Stimulated activated CD4-positive, alpha-beta T cell treated with anti-CD3 and anti-CD28 coated beads, Interleukin-15, amount 100 ng/mL, for 1 hour (primary cell): ENCODE measurements around the gene RNFT2.
"Not testable (repeated sequence)": the region's sequence is repeated elsewhere in the genome, so short reads cannot be mapped to it uniquely, and the experiment has no call there.

Experiments
- DNase-seq, 2 donors: peaks; one replicate each; pipeline ENCODE4 v3.0.0-alpha.2; 2020; ENCODE audit warnings: low read depth in 1 of 2, low spot score in 1 of 2

RNFT2 gene

DNA sequence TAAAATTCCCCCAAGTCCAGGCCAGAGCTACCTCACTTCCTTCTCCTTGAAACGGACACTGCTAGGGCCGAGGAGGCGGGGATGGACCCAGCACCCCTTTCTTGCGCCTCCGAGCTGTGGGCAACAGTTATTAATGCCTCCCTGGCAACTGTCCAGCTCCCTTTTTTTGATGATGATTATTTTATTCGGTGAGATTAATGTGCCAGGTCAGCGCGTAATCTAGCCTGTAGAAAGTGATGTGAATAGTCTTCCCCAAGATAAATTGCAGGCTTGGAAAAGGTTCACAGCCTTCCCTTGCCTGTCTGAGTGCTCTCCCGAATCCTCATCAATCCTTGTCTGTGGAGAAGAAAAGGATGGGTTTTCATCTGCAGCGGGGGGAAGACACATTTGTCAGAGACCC, 54.3 kb downstream of the RNFT2 start:
- no peak for DNase-seq

DNA sequence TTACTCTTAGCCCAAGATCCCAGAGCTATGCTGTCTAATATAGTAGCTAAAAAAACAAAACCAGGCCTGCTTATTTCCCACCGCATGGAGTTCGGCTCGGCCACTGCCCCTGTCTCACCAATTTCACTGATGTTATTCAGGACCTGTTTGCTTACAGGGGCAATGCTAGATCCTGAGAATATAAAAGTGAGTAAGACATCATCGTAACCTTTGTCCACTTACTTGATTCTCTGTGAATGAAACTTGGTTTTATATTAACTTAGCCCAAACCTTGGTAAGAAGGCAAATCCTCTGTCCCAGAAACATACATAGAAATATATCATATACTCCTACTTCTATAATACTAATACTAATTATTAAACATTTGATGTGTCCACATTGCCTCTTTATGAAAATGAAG, 56.6 kb downstream of the RNFT2 start:
- DNase-seq, result no peak

GRCh38 chr12:116797885-116798284, 59.8 kb downstream of the RNFT2 start:
- no peak for DNase-seq

DNA sequence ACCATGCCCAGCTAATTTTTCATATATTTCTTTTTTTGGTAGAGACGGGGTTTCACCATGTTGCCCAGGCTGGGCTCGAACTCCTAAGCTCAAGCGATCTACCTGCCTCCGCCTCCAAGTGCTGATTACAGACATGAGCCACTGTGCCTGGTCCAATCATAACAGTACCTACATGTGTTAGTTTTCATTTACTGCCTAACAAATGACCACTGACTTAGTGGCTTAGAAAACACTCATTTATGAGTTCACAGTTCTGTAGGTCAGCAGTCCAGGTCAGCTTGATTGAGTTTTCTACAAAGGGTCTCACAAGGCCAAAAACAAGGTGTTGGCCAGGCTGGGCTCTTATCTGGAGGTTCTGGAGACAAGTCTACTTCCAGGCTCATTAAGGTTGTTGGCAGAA, 60.6 kb downstream of the RNFT2 start:
- no peak for DNase-seq

DNA sequence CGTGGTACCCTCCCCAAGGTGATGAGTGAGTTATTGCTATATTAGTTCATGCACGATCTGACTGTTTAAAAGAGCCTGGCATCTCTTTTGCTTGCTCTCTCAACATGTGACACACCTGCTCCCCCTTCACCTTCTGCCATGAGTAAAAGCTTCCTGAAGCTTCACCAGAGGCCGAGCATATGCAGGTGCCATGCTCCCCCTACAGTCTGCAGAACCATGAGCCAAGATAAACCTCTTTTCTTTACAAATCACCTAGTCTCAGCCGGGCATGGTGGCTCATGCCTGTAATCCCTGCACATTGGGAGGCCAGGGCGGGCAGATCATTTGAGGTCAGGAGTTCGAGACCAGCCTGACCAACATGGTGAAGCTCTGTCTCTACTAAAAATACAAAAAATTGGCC, 61.8 kb downstream of the RNFT2 start:
- DNase-seq, result no peak

GRCh38 chr12:116800918-116801317, 62.8 kb downstream of the RNFT2 start:
- no peak for DNase-seq

GRCh38 chr12:116802018-116802417, 63.9 kb downstream of the RNFT2 start:
- DNase-seq, result no peak

DNA sequence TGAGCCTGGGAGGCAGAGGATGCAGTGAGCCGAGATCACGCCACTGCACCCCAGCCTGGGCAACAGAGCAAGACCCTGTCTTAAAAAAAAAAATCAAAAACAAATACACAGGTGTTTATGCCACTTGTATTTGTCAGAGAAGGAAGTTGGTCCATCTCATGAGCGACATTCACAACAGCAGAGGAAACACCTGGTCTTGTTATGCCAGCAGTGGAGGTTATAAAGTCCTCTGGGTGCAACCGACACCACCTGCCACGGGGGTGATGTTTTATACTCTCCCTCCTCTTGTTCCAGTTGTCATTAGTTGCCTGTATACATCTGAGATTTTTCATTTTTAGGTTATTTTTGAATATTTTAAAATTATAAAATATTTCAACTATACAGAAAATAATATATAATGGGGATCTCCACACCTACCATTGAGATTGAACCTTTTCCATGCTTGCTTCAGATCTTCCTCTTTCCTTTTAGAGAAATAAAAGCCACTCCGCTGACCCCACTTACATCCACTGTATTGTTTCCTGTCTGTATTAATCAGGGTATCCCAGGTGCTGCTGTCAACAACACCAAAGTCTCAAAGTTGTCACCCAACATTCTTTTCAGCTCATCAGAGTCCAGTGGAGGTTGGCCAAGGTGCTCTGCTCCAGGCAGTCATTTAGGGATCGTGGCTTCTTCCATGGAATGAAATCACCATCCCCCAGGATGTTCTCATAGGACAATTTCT, 65.1 kb downstream of the RNFT2 start:
- DNase-seq, result no peak

- DNase-seq, result no peak
Observed at GRCh38 chr12:116804051-116804450, 65.9 kb downstream of the RNFT2 start.

GRCh38 chr12:116806845-116807440, 68.8 kb downstream of the RNFT2 start:
- no peak for DNase-seq

GRCh38 chr12:116807546-116807945, 69.4 kb downstream of the RNFT2 start:
- DNase-seq, result no peak

DNA sequence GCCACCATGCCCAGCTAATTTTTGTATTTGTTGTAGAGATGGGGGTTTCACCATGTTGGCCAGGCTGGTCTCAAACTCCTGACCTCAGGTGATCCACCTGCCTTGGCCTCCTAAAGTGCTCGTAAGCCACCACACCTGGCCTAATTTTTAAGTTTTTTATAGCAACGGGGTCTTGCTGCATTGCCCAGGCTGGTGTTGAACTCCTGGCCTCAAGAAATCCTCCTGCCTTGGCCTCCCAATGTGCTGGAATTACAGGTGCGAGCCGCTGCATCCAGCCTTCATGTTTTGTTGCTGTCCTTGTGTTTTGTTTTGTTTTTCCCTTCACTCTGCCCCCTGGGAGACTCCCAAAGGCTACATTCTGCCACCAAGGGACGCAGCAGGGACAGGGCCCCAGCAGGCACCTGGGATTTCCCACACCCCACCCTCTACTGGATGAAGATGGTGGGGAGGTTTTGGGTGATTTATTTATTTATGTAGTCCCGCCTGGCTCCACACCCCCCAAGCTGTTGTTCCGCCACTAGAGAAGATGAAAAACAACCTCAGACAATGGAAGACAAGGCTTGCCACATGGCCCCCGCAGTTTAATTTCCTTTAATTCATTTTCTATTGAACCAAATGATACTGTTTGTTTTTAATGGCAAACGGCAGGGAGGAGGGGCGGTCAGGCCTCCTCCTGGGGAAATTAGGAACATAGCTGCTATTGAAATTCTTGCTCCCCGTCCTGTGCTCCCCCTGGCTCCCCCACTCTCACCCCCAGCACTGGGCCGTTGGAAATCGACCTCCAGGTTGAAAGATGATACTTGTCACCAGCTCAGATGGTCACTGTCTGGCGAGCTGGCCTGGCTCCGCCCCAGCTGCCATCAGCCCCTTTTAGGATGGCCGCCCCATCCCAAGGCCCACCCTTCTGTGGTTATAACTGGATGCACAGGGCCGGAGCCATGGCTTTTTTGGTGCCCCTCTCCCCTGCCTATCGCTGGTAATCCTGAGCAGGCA, 70.3 kb downstream of the RNFT2 start:
- no peak for DNase-seq

GRCh38 chr12:116812238-116812637, 74.1 kb downstream of the RNFT2 start:
- no peak for DNase-seq

DNA sequence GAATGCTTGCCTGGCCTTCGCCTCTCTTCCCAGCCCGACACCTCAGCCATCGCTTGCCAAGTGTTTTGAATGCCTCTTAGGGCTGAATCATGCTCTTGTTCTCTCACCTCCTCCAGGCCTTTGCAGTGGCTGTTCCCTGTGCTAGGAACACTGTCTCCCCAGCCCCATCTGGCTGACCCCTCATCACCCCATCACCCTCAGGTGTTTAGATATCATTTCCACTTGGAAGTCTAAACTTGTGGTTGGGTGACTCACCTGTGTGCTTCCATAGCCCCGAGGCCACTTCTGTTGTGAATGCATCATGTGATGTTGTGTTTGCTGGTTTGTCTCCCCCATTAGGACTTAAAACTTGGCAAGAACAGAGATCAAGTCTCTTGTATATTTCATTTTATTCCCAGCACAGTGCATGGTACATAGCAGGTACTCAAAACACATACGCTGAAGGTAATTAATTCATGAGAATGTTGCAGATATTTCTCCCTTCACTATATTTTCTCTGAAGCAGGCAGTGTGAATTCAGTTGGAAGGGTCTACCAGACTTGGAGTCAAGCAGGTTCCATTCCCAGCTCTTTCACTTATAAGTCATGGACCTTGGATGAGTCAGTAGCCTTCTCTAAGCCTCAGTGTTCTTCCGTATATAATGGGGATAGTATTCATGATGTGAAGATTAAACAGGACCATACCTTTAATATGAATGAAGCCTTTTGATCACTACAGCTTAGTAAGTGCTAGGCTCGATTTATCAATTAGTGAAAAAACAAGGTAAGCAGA, 75.3 kb downstream of the RNFT2 start:
- DNase-seq, result no peak

DNA sequence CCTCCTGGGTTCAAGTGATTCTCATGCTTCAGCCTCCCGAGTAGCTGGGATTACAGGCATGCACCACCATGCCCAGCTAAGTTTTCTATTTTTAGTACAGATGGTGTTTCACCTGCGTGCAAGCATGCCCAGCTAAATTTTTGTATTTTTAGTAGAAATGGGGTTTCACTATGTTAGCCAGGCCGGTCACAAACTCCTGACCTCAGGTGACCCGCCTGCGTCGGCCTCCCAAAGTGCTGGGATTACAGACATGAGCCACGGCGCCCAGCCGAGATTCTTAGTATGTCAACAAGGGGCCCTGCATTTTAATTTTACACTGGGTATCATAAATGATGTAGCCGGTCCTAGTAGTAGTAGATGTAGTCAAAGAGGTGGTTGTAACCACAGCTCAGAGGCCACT, 76.7 kb downstream of the RNFT2 start:
- not testable (repeated sequence) for DNase-seq

GRCh38 chr12:116818341-116818856, 80.3 kb downstream of the RNFT2 start:
- no peak for DNase-seq

DNA sequence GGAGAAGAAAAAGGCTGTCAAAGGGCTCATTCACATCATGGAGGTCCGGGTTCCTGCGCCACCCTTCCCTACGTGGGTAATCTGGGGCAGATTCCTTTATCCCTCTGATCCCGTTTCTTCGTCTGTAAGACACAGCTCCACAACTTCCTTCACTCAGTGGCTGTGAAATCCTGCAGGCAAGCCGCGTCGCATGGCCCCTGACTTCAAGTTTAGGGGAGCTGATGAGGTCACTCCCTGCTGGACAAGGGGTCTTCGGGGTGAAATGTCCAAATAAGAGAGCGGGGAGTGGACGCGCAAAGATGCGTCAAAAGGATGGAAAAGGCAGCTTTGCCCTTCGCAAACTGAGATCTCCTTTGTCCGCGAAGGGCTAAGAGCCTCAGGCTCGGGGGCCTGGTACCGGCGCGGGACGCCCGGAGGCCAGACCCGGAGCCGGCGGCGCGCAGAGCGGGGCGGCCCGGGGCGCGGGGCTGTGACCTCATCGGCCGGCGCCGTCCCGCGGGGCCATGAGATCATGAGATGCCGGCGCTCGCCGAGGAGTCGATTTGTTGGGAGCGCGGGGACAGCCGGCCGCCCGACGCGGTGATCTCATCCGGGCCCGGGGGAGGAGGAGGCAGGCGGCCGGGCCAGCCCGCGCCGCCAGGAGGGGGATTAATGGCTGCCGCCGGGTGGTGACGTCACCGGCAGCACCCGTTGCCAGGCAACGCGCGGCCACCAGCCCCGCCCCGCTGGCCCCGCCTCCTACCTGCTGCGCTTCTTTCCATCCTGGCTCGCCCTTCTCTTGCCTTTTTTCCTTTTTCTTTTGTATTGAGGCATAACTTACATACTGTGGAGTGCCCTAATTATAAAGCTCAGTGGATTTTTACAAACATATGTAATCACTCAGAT, 81.1 kb downstream of the RNFT2 start:
- DNase-seq, result peak; percentile 83 to 90

GRCh38 chr12:116820064-116820656, 82.0 kb downstream of the RNFT2 start:
- no peak for DNase-seq

- DNase-seq, result no peak
Observed at GRCh38 chr12:116821291-116821690, 83.2 kb downstream of the RNFT2 start.
